Neural cell (in vitro differentiated cells): ENCODE results near the gene CDK11A. TPM values are rescaled to one million over a fixed set of nuclear protein-coding genes. Genes with fewer than 3 reads are reported as not detected.
A peak's percentile ranks its signal among the peaks of the same experiment; 100 is the strongest.
"Not testable (repeated sequence)": the region's sequence is repeated elsewhere in the genome, so short reads cannot be mapped to it uniquely, and the experiment has no call there.

Experiments used
- H2AFZ ChIP-seq: fragments of 200-600, 300-800 bp; sonication (generic), shearing (Covaris generic); 2 replicates; pipeline ENCODE4 v1.6.0; 2014; ENCODE audit warnings: low read depth, mild to moderate bottlenecking, antibody characterized with exemption, low read length, moderate library complexity
- H3F3A ChIP-seq: fragments of 200-600 bp; shearing (Covaris generic); 2 replicates; pipeline ENCODE4 v1.6.1; 2016; ENCODE audit warnings: mild to moderate bottlenecking, moderate library complexity, mixed read lengths, antibody characterized with exemption, low read length; ENCODE audit not compliant: insufficient read depth, poor library complexity, severe bottlenecking
- H3K27ac ChIP-seq: fragments of 200-600, 300-800 bp; sonication (generic), shearing (Covaris generic); 2 replicates; pipeline ENCODE4 v1.5.1; 2014; ENCODE audit warnings: mild to moderate bottlenecking, low read length, moderate library complexity
- H3K27me3 ChIP-seq: fragments of 300-800, 200-600 bp; sonication (generic), shearing (Covaris generic); 2 replicates; pipeline ENCODE4 v1.6.0; 2014; ENCODE audit warnings: mild to moderate bottlenecking, low read depth, low read length, moderate library complexity; ENCODE audit not compliant: insufficient read depth
- H3K36me3 ChIP-seq: fragments of 300-800, 200-600 bp; sonication (generic), shearing (Covaris generic); 2 replicates; pipeline ENCODE4 v1.5.1; 2014; ENCODE audit warnings: mild to moderate bottlenecking, antibody characterized with exemption, low read length, moderate library complexity; ENCODE audit not compliant: insufficient read depth
- H3K4me2 ChIP-seq: fragments of 300-800, 200-600 bp; sonication (generic), shearing (Covaris generic); 2 replicates; pipeline ENCODE4 v1.6.0; 2014; ENCODE audit warnings: mild to moderate bottlenecking, low read length
- H3K4me3 ChIP-seq: fragments of 300-800, 200-600 bp; sonication (generic), shearing (Covaris generic); 2 replicates; pipeline ENCODE4 v1.5.1; 2014; ENCODE audit warnings: mild to moderate bottlenecking, low read length, moderate library complexity
- H3K79me2 ChIP-seq: fragments of 200-600 bp; shearing (Covaris generic); replicated peaks from 2 replicates; pipeline ENCODE4 v1.6.0; 2014; ENCODE audit warnings: mild to moderate bottlenecking, low read length, moderate library complexity; ENCODE audit not compliant: insufficient read depth
- H3K9ac ChIP-seq: fragments of 300-800, 200-600 bp; sonication (generic), shearing (Covaris generic); 2 replicates; pipeline ENCODE4 v1.6.1; 2016; ENCODE audit warnings: mild to moderate bottlenecking, low read length, mixed read lengths
- H3K9me2 ChIP-seq: fragments of 200-600 bp; shearing (Covaris generic); 2 replicates; pipeline ENCODE4 v1.6.1; 2016; ENCODE audit warnings: mild to moderate bottlenecking, low read length, mixed read lengths; ENCODE audit not compliant: insufficient read depth
- H3K9me3 ChIP-seq: fragments of 200-600, 300-800 bp; sonication (generic), shearing (Covaris generic); 2 replicates; pipeline ENCODE4 v1.6.1; 2016; ENCODE audit warnings: mild to moderate bottlenecking, mixed run types, low read length, moderate library complexity, mixed read lengths
- H4K20me1 ChIP-seq: fragments of 200-600 bp; shearing (Covaris generic); 2 replicates; pipeline ENCODE4 v1.6.1; 2016; ENCODE audit warnings: mild to moderate bottlenecking, mixed run types; ENCODE audit not compliant: insufficient read depth
- EP300 ChIP-seq: fragments of 450-650 bp; conservative IDR thresholded peaks from 2 replicates; pipeline ENCODE4 v1.6.1; 2014; ENCODE audit warnings: antibody characterized with exemption, mild to moderate bottlenecking, moderate library complexity; ENCODE audit not compliant: poor library complexity, severe bottlenecking
- MXI1 ChIP-seq: fragments of 450-650 bp; conservative IDR thresholded peaks from 2 replicates; pipeline ENCODE4 v1.6.1; 2014; ENCODE audit warnings: antibody characterized with exemption, mild to moderate bottlenecking; ENCODE audit not compliant: poor library complexity, severe bottlenecking
- RAD21 ChIP-seq: fragments of 450-650 bp; conservative IDR thresholded peaks from 2 replicates; pipeline ENCODE4 v1.6.1; 2014; ENCODE audit warnings: antibody characterized with exemption, mild to moderate bottlenecking, moderate library complexity
- SMC3 ChIP-seq: fragments of 450-650 bp; conservative IDR thresholded peaks from 2 replicates; pipeline ENCODE4 v1.6.1; 2014; ENCODE audit warnings: antibody characterized with exemption, mild to moderate bottlenecking, moderate library complexity; ENCODE audit not compliant: poor library complexity
- polyA plus RNA-seq: library from polyadenylated mRNA; depleted of rRNA; stranded (reverse); fragments of >200 nt; gene quantifications from 2 replicates; pipeline ENCODE4 v1.2.3, GENCODE V29; 2014
- TF ChIP-seq, protein P1 (sequence below): fragments of 450-650 bp; IDR thresholded peaks from 2 replicates; pipeline ENCODE4 v1.5.1; 2014; ENCODE audit warnings: antibody characterized with exemption, mild to moderate bottlenecking, moderate library complexity; ENCODE audit not compliant: poor library complexity, severe bottlenecking

The CDK11A gene
- polyA plus RNA-seq, 1 donor from 2014 or later: 20.2 TPM

DNA sequence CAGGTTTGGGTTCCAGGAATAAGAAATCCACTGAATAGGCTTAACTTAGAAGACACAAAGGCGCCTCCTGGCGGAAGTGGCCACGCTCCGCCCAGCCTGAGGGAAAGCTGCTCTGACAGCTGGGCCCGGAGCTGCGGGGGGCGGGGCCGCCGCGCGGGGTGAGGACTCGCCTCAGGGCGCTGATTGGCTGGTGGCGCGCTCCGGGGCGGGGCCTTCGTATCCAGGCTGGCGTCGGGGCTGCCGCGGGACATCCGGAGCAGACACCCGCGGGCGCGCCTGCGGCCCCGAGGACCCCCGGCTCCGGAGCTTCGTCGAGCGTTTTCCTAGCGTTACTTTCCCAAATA is 22.4 kb upstream of the CDK11A start:
- H3K4me2 ChIP-seq: not testable (repeated sequence)
- TF ChIP-seq, protein P1, sequence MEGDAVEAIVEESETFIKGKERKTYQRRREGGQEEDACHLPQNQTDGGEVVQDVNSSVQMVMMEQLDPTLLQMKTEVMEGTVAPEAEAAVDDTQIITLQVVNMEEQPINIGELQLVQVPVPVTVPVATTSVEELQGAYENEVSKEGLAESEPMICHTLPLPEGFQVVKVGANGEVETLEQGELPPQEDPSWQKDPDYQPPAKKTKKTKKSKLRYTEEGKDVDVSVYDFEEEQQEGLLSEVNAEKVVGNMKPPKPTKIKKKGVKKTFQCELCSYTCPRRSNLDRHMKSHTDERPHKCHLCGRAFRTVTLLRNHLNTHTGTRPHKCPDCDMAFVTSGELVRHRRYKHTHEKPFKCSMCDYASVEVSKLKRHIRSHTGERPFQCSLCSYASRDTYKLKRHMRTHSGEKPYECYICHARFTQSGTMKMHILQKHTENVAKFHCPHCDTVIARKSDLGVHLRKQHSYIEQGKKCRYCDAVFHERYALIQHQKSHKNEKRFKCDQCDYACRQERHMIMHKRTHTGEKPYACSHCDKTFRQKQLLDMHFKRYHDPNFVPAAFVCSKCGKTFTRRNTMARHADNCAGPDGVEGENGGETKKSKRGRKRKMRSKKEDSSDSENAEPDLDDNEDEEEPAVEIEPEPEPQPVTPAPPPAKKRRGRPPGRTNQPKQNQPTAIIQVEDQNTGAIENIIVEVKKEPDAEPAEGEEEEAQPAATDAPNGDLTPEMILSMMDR: peak; percentile 47
- peak overlapping the region; percentile 91 for H3K27ac ChIP-seq

DNA sequence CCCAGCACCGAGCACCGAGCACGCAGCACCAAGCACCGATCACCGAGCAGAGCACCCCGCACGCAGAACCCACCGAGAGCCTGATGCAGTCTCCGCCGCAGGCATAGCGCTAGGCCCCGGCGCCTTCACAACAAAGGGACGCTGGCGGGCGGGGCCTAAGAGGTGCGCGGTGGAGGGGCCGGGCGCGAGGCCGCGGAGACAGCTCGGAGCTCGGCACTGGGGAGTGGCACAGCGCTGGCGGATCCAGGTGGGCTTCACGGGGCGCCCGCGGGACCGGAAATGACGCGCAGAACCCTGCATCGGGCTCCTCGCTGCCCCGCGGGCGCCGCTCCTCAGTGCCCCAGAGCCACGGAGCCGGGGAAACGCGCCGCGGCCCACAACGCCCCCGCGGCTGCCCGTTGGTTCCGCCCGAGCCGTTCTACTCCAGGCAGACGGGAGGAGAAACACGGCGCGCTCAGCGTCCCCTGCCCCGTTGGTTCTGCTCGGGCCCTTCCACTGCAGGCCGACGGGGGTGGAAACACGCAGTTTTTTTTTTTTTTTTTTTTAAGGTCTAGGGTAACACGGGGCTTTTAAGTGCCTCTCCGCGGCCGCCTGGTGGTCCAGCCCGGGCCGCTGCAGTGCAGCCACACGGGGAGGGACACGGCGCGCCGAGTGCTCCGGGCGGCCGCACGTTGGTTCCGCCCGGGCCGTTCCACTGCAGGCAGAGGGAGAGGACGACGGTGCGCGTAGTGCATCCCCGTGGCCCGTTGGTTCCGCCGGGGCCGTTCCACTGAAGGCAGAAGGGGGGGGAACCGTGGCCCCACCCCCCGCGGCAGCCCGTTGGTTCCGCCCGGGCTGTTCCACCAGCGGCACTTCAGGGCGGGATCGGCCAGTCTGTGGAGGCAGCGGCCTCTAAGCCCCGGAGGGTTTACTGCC is 21.8 kb upstream of the CDK11A start:
- H3K36me3 ChIP-seq, H3K9me2 ChIP-seq, H2AFZ ChIP-seq, H3K9me3 ChIP-seq, H3K27me3 ChIP-seq, H3F3A ChIP-seq, H4K20me1 ChIP-seq, H3K4me2 ChIP-seq, H3K79me2 ChIP-seq: not testable (repeated sequence)
- H3K4me3 ChIP-seq: peak overlapping the region; percentile 62
- TF ChIP-seq EP300 (peak; percentile 78), SMC3 (peak; percentile 49), MXI1 (peak; percentile 60), RAD21 (peak; percentile 31)
- TF ChIP-seq, protein P1: peak; percentile 72
- H3K9ac ChIP-seq: peak overlapping the region; percentile 77
- peak overlapping the region; percentile 91 for H3K27ac ChIP-seq

More for the DNA sequence above, 22.4 kb upstream of the CDK11A start:
- H3K9me2 ChIP-seq, H3F3A ChIP-seq, H3K27me3 ChIP-seq, H3K79me2 ChIP-seq, H2AFZ ChIP-seq, H3K36me3 ChIP-seq, H3K9me3 ChIP-seq, H4K20me1 ChIP-seq: not testable (repeated sequence)
- H3K4me3 ChIP-seq: peak overlapping the region; percentile 62
- peak overlapping the region; percentile 77 for H3K9ac ChIP-seq

DNA sequence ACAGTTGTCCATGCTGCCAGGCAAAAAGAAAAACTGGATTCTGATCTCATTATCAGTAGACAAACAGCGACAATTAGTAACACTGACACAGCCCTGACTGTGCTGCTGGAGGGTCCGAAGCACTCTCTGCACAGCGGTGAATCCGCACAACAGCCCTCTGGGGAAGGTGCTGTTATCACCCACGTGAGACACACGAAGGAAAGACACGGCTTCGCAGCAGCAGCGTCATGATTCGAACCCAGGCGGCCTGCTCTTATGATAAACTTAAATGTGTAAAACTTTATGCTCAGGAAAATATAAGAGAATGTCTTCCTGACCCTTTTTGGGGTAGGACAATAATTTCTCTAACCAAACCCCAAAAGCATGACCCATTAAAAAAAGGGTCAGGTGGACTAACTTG is 18.4 kb upstream of the CDK11A start:
- H3K9me2 ChIP-seq, H3K79me2 ChIP-seq, H3F3A ChIP-seq, H3K4me2 ChIP-seq, H3K27ac ChIP-seq, H4K20me1 ChIP-seq, H3K36me3 ChIP-seq, H3K9me3 ChIP-seq, H3K27me3 ChIP-seq, H3K4me3 ChIP-seq, H3K9ac ChIP-seq, H2AFZ ChIP-seq: not testable (repeated sequence)

DNA sequence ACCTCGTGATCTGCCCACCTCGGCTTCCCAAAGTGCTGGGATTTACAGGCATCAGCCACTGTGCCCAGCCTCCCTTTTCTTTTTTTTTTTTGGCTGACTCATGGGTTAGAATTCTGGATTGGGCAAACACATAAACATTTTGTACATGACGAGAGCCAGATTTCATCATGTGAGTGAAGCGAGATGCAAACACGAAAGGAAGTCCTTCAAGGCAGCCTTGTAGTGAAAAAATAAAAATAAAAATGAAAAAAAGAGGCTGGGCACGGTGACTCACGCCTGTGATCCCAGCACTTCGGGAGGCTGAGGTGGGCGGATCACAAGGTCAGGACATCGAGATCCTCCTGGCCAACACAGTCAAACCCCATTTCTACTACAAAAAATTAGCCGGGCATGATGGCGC is 16.9 kb upstream of the CDK11A start:
- not testable (repeated sequence) for H3K9me3 ChIP-seq, H3K36me3 ChIP-seq, H3K4me3 ChIP-seq, H3K4me2 ChIP-seq, H3K27me3 ChIP-seq, H3K9me2 ChIP-seq, H3K9ac ChIP-seq, H2AFZ ChIP-seq, H4K20me1 ChIP-seq, H3F3A ChIP-seq, H3K79me2 ChIP-seq, H3K27ac ChIP-seq

DNA sequence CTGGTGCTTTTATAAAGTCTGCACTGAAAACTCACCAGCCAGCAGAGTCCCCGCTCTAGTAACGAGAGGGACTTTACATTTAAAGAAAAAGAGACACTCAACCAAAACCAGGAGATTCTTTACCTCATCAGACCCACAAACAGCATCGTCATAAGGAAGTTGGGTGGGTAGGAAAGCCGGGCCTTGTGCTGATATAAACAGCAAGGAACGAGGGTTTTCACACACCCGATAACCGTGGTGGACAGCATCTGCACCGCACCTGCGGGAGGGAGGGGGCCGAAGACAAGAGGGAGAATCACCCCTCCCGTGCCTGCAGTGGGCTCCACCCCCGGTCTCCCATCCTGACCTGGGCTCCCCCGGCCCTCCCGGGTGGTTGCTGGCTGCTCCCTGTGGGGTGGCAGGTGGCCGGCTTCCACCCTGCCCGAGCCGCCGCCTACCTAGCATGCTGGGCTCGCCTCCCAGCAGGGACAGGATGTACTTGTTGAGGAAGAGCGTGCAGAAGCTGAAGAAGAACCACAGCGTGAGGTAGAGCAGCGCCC is 14.7 kb upstream of the CDK11A start:
- H3K27me3 ChIP-seq, H3K27ac ChIP-seq, H3K4me3 ChIP-seq, H4K20me1 ChIP-seq, H2AFZ ChIP-seq, H3K9me3 ChIP-seq, H3K36me3 ChIP-seq, H3K4me2 ChIP-seq, H3K79me2 ChIP-seq, H3K9me2 ChIP-seq, H3K9ac ChIP-seq, H3F3A ChIP-seq: not testable (repeated sequence)
